ENCODE results near the gene USP40. TPM values are rescaled to one million over a fixed set of nuclear protein-coding genes. Genes with fewer than 3 reads are reported as not detected.

Gene USP40
- polyA plus RNA-seq, 2 of the 4 experiments (the other 2 are of a cell fraction) = 22.9 to 57.0 TPM

- Histone ChIP-seq H3K4me1 (peaks cover 70% of the 10 kb centered on the region), H3K27ac (peak overlapping the region; percentile 93 to 94), H3K4me3 (no peak overlapping the region), H3K4me2 (peak overlapping the region; percentile 46; the same call in 1 of the 3 replicates), H3K9me3 (no peaks in the 10 kb centered on the region)
- FAIRE-seq = no peak
- peak in 1 of 2 experiments; percentile 0; a peak in 2 of 6 replicates for ATAC-seq
- WGBS (ENCODE audit: missing lambda C conversion rate) = 90% methylated on average over 15 of the region's 15 CpGs
- POLR2A ChIA-PET = interaction anchor here (0.7 to 2.3 kb wide), 2 partner anchors 34 to 385 kb away, joined by 3 to 11 read pairs; no protein-coding TSS in a partner anchor
- no peak for DNase-seq (ENCODE audit: low read depth in 1 of 2, low spot score in 1 of 2)
- TF ChIP-seq FOSB (CRISPR knock-in tag; IDR thresholded peaks at IDR 0.05) = no peak
- TF ChIP-seq, protein P1, sequence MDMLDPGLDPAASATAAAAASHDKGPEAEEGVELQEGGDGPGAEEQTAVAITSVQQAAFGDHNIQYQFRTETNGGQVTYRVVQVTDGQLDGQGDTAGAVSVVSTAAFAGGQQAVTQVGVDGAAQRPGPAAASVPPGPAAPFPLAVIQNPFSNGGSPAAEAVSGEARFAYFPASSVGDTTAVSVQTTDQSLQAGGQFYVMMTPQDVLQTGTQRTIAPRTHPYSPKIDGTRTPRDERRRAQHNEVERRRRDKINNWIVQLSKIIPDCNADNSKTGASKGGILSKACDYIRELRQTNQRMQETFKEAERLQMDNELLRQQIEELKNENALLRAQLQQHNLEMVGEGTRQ (IDR thresholded peaks at IDR 0.05) = no peak
- TF ChIP-seq HDAC2 (IDR thresholded peaks at IDR 0.05) = no peak
- TF ChIP-seq ZNF302 (CRISPR knock-in tag; IDR thresholded peaks at IDR 0.05) = no peak
- no peak for TF ChIP-seq ZSCAN20 (CRISPR knock-in tag; IDR thresholded peaks at IDR 0.05)
- no peak for TF ChIP-seq RARB (CRISPR knock-in tag; IDR thresholded peaks at IDR 0.05)
- CTCF ChIA-PET = interaction anchor here (0.9 to 20.8 kb wide), 22 partner anchors 8 to 410 kb away, joined by 3 to 356 read pairs (median 6); partner anchors contain the start of genes DGKD and UGT1A5
Measured at GRCh38 chr2:233447506-233448219, 118.9 kb downstream of the USP40 start.

GRCh38 chr2:233446606-233447305 lies 119.8 kb downstream of the USP40 start:
- peak overlapping the region; percentile 93 to 94 for H3K27ac ChIP-seq
- TF ChIP-seq, protein P2, sequence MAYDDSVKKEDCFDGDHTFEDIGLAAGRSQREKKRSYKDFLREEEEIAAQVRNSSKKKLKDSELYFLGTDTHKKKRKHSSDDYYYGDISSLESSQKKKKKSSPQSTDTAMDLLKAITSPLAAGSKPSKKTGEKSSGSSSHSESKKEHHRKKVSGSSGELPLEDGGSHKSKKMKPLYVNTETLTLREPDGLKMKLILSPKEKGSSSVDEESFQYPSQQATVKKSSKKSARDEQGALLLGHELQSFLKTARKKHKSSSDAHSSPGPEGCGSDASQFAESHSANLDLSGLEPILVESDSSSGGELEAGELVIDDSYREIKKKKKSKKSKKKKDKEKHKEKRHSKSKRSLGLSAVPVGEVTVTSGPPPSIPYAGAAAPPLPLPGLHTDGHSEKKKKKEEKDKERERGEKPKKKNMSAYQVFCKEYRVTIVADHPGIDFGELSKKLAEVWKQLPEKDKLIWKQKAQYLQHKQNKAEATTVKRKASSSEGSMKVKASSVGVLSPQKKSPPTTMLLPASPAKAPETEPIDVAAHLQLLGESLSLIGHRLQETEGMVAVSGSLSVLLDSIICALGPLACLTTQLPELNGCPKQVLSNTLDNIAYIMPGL (CRISPR knock-in tag; IDR thresholded peaks at IDR 0.05; ENCODE audit: borderline replicate concordance) = no peak
- TF ChIP-seq MAFK (IDR thresholded peaks at IDR 0.05; ENCODE audit: partially characterized antibody) (peak; percentile 91), POLR2AphosphoS2 (conservative IDR thresholded peaks at IDR 0.05; ENCODE audit: low read length) (0 out of 2 replicates have a peak, but pooled peaks have one; percentile 13)
- ATAC-seq (no peak), FAIRE-seq (no peak), DNase-seq (ENCODE audit: low read depth in 1 of 2, low spot score in 1 of 2) (no peak)
- H3K4me3 ChIP-seq = no peak overlapping the region
- 96% methylated on average over 33 of the region's 37 CpGs for WGBS (ENCODE audit: missing lambda C conversion rate)
- POLR2A ChIA-PET = interaction anchor here (0.7 kb wide), 1 partner anchor 33 kb away, joined by 3 read pairs; no protein-coding TSS in a partner anchor
- peaks cover 74% of the 10 kb centered on the region for H3K4me1 ChIP-seq
- no peaks in the 10 kb centered on the region for H3K9me3 ChIP-seq
- CTCF ChIA-PET = interaction anchor here (1.0 to 20.8 kb wide), 6 partner anchors 9 to 386 kb away, joined by 3 to 356 read pairs (median 5); no protein-coding TSS in a partner anchor
- H3K4me2 ChIP-seq = no peak overlapping the region

GRCh38 chr2:233446121-233446520 lies 120.5 kb downstream of the USP40 start:
- peaks cover 80% of the 10 kb centered on the region for H3K4me1 ChIP-seq
- TF ChIP-seq ZNF302 (CRISPR knock-in tag; IDR thresholded peaks at IDR 0.05) = no peak
- TF ChIP-seq GATA3 (IDR thresholded peaks at IDR 0.05; ENCODE audit: borderline replicate concordance) = no peak
- no peak for TF ChIP-seq PHF8 (IDR thresholded peaks at IDR 0.05; ENCODE audit: borderline replicate concordance, low read depth)
- TF ChIP-seq FOSB (CRISPR knock-in tag; IDR thresholded peaks at IDR 0.05) = no peak
- TF ChIP-seq MAZ (IDR thresholded peaks at IDR 0.05; ENCODE audit: borderline replicate concordance, low read depth, low read length) = no peak
- TF ChIP-seq KDM5A (IDR thresholded peaks at IDR 0.05) = no peak
- no peak for TF ChIP-seq NFE2L2 (conservative IDR thresholded peaks at IDR 0.05; ENCODE audit: low read length)
- TF ChIP-seq HOXB5 (CRISPR knock-in tag; IDR thresholded peaks at IDR 0.05) = no peak
- no peak for TF ChIP-seq MAFK (IDR thresholded peaks at IDR 0.05; ENCODE audit: partially characterized antibody)
- TF ChIP-seq EP300 (IDR thresholded peaks at IDR 0.05) = no peak
- no peak for TF ChIP-seq RNF2 (IDR thresholded peaks at IDR 0.05; ENCODE audit: borderline replicate concordance, low read depth)
- no peak for TF ChIP-seq CBX2 (IDR thresholded peaks at IDR 0.05; ENCODE audit: borderline replicate concordance, low read depth)
- peak overlapping the region; percentile 84 to 94 for H3K27ac ChIP-seq
- DNase-seq (ENCODE audit: low read depth in 1 of 2, low spot score in 1 of 2) (no peak), ATAC-seq (no peak), FAIRE-seq (no peak)
- H3K4me2 ChIP-seq = no peak overlapping the region
- no peaks in the 10 kb centered on the region for H3K9me3 ChIP-seq
- ChIA-PET CTCF (interaction anchor here (1.0 to 20.8 kb wide), 6 partner anchors 9 to 386 kb away, joined by 3 to 356 read pairs (median 13); no protein-coding TSS in a partner anchor), POLR2A (no interaction called here)
- no peak overlapping the region for H3K4me3 ChIP-seq
- WGBS (ENCODE audit: missing lambda C conversion rate) = 58% methylated on average over 1 of the region's 1 CpG
